Liver (tissue), 3 donors: ENCODE measurements around the gene ENKD1.

Experiments used
- FOXA1 ChIP-seq: IDR thresholded peaks from 2 replicates; pipeline ENCODE4 v1.6.1; 2016; ENCODE audit warnings: antibody characterized with exemption
- GABPA ChIP-seq, 2 donors: IDR thresholded peaks in 1 of 2; conservative IDR thresholded peaks in 1 of 2; 2 replicates each; pipeline ENCODE4 v1.6.1; 2016; ENCODE audit warnings: antibody characterized with exemption in 2 of 2, mild to moderate bottlenecking in 1 of 2, moderate library complexity in 1 of 2
- JUND ChIP-seq, 2 donors: IDR thresholded peaks; 2 replicates each; pipeline ENCODE4 v1.6.1; 2016; ENCODE audit warnings: antibody characterized with exemption in 2 of 2
- MAX ChIP-seq: IDR thresholded peaks from 2 replicates; pipeline ENCODE4 v1.6.1; 2016; ENCODE audit warnings: antibody characterized with exemption
- RAD21 ChIP-seq, 2 donors: IDR thresholded peaks; 2 replicates each; pipeline ENCODE4 v1.6.1; 2016; ENCODE audit warnings: antibody characterized with exemption in 2 of 2, mild to moderate bottlenecking in 2 of 2
- RXRA ChIP-seq, 2 donors: IDR thresholded peaks; 2 replicates each; pipeline ENCODE4 v1.6.1; 2017 to 2018; ENCODE audit warnings: antibody characterized with exemption in 2 of 2, mild to moderate bottlenecking in 1 of 2
- YY1 ChIP-seq: IDR thresholded peaks from 2 replicates; pipeline ENCODE4 v1.6.1; 2016; ENCODE audit warnings: antibody characterized with exemption, mild to moderate bottlenecking
- TF ChIP-seq, protein P1 (sequence below): fragments of 150-350 bp; IDR thresholded peaks from 2 replicates; pipeline ENCODE4 v1.5.1; 2017; ENCODE audit warnings: improper control_type of control experiment, low read depth, low read length; ENCODE audit not compliant: missing input control
- TF ChIP-seq, protein P2 (sequence below): IDR thresholded peaks from 2 replicates; pipeline ENCODE4 v1.6.1; 2016; ENCODE audit warnings: antibody characterized with exemption
- donor health status: healthy.
- donor health status: healthy.

GRCh38 chr16:67713647-67714273 is 47.2 kb upstream of the ENKD1 start:
- TF ChIP-seq, protein P1, sequence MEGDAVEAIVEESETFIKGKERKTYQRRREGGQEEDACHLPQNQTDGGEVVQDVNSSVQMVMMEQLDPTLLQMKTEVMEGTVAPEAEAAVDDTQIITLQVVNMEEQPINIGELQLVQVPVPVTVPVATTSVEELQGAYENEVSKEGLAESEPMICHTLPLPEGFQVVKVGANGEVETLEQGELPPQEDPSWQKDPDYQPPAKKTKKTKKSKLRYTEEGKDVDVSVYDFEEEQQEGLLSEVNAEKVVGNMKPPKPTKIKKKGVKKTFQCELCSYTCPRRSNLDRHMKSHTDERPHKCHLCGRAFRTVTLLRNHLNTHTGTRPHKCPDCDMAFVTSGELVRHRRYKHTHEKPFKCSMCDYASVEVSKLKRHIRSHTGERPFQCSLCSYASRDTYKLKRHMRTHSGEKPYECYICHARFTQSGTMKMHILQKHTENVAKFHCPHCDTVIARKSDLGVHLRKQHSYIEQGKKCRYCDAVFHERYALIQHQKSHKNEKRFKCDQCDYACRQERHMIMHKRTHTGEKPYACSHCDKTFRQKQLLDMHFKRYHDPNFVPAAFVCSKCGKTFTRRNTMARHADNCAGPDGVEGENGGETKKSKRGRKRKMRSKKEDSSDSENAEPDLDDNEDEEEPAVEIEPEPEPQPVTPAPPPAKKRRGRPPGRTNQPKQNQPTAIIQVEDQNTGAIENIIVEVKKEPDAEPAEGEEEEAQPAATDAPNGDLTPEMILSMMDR = no peak
- no peak for TF ChIP-seq GABPA (IDR thresholded peaks at IDR 0.05 in 1 of 2, conservative IDR thresholded peaks at IDR 0.05 in 1 of 2)
- TF ChIP-seq MAX = no peak
- TF ChIP-seq RAD21 (IDR thresholded peaks at IDR 0.05) = no peak
- TF ChIP-seq, protein P2, sequence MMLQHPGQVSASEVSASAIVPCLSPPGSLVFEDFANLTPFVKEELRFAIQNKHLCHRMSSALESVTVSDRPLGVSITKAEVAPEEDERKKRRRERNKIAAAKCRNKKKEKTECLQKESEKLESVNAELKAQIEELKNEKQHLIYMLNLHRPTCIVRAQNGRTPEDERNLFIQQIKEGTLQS = no peak
- TF ChIP-seq RXRA (IDR thresholded peaks at IDR 0.05) = no peak
- no peak for TF ChIP-seq YY1
- no peak for TF ChIP-seq JUND (IDR thresholded peaks at IDR 0.05)
- TF ChIP-seq FOXA1 = no peak
